Astrocyte (in vitro differentiated cells and primary cell): ENCODE results near the gene LTB4R. TPM values are rescaled to one million over a fixed set of nuclear protein-coding genes. Genes with fewer than 3 reads are reported as not detected.

Experiments
- DNase-seq: peaks from one replicate; pipeline ENCODE4 v3.0.0-alpha.2; 2010; ENCODE audit warnings: low read depth
- FAIRE-seq: peaks from 2 replicates; lab custom pipeline; 2011; peaks lifted over from hg19 to GRCh38; lab: Jason Lieb, UNC
- H2AFZ ChIP-seq: 2 replicates; pipeline ENCODE4 v1.6.0; 2012; ENCODE audit warnings: low read depth, low read length, inconsistent platforms
- H3K27ac ChIP-seq: 2 replicates; pipeline ENCODE4 v1.5.1; 2011; ENCODE audit warnings: low read depth, low read length, inconsistent platforms
- H3K27me3 ChIP-seq: 2 replicates; pipeline ENCODE4 v1.6.0; 2011; ENCODE audit warnings: low read length, inconsistent platforms; ENCODE audit not compliant: insufficient read depth
- H3K36me3 ChIP-seq: 2 replicates; pipeline ENCODE4 v1.5.1; 2011; ENCODE audit warnings: low read length, inconsistent platforms; ENCODE audit not compliant: insufficient read depth
- H3K4me1 ChIP-seq: 2 replicates; pipeline ENCODE4 v1.5.1; 2011; ENCODE audit warnings: low read length, inconsistent platforms; ENCODE audit not compliant: insufficient read depth
- H3K4me2 ChIP-seq: 2 replicates; pipeline ENCODE4 v1.6.0; 2012; ENCODE audit warnings: low read length, inconsistent platforms
- H3K4me3 ChIP-seq: 2 replicates; pipeline ENCODE4 v1.5.1; 2011; ENCODE audit warnings: low read depth, mild to moderate bottlenecking, low read length, inconsistent platforms; ENCODE audit not compliant: insufficient read depth
- H3K79me2 ChIP-seq: 2 replicates; pipeline ENCODE4 v1.6.0; 2012; ENCODE audit warnings: mild to moderate bottlenecking, low read length, inconsistent platforms; ENCODE audit not compliant: insufficient read depth
- H3K9ac ChIP-seq: 2 replicates; pipeline ENCODE4 v1.6.0; 2012; ENCODE audit warnings: mild to moderate bottlenecking, low read length, inconsistent platforms
- H3K9me3 ChIP-seq: 2 replicates; pipeline ENCODE4 v1.5.1; 2012; ENCODE audit warnings: low read depth, mild to moderate bottlenecking, low read length, inconsistent platforms; ENCODE audit not compliant: insufficient read depth
- H4K20me1 ChIP-seq: 2 replicates; pipeline ENCODE4 v1.6.0; 2012; ENCODE audit warnings: low read length, inconsistent platforms; ENCODE audit not compliant: insufficient read depth
- H3K27ac Mint-ChIP-seq: one replicate; pipeline ENCODE4 v1.8.0; 2021; ENCODE audit warnings: mild to moderate bottlenecking, mixed read lengths; ENCODE audit not compliant: unreplicated experiment
- H3K27me3 Mint-ChIP-seq: one replicate; pipeline ENCODE4 v1.8.0; 2021; ENCODE audit warnings: low read depth, mixed read lengths; ENCODE audit not compliant: unreplicated experiment
- H3K36me3 Mint-ChIP-seq: one replicate; pipeline ENCODE4 v1.8.0; 2021; ENCODE audit warnings: low read depth, mixed read lengths; ENCODE audit not compliant: unreplicated experiment
- H3K4me1 Mint-ChIP-seq: one replicate; pipeline ENCODE4 v1.8.0; 2021; ENCODE audit warnings: low read depth, mixed read lengths; ENCODE audit not compliant: unreplicated experiment
- H3K4me3 Mint-ChIP-seq: one replicate; pipeline ENCODE4 v1.8.0; 2021; ENCODE audit warnings: mild to moderate bottlenecking, moderate library complexity, mixed read lengths; ENCODE audit not compliant: unreplicated experiment
- H3K9me3 Mint-ChIP-seq: one replicate; pipeline ENCODE4 v1.8.0; 2021; ENCODE audit warnings: mild to moderate bottlenecking, mixed read lengths; ENCODE audit not compliant: unreplicated experiment
- CTCF ChIP-seq: IDR thresholded peaks from 2 replicates; pipeline ENCODE4 v1.5.1; 2011; ENCODE audit warnings: low read depth, mild to moderate bottlenecking, inconsistent platforms, low read length, moderate library complexity; ENCODE audit not compliant: insufficient read depth
- EZH2 ChIP-seq: IDR thresholded peaks from 2 replicates; pipeline ENCODE4 v1.6.1; 2012; ENCODE audit warnings: mild to moderate bottlenecking, low read length, inconsistent platforms; ENCODE audit not compliant: insufficient read depth
- total RNA-seq: library from RNA; stranded (reverse); gene quantifications from 2 replicates; pipeline ENCODE4 v1.2.1, GENCODE V29; 2021

Gene LTB4R
- total RNA-seq, 1 donor from 2014 or later = 5.5 TPM

GRCh38 chr14:24291446-24292117 lies 19.7 kb upstream of the LTB4R start:
- Mint-ChIP-seq H3K36me3 (peaks cover 4% of the 10 kb centered on the region), H3K27ac (no peak overlapping the region), H3K4me3 (no peak overlapping the region), H3K27me3 (no peaks in the 10 kb centered on the region), H3K9me3 (no peaks in the 10 kb centered on the region), H3K4me1 (peaks cover 5% of the 10 kb centered on the region)
- DNase-seq (no peak), FAIRE-seq (no peak)
- Histone ChIP-seq H3K36me3 (peaks cover 14% of the 10 kb centered on the region), H3K4me3 (no peak overlapping the region), H3K27me3 (no peaks in the 10 kb centered on the region), H4K20me1 (no peaks in the 10 kb centered on the region), H3K79me2 (no peaks in the 10 kb centered on the region), H3K9ac (no peak overlapping the region), H3K9me3 (no peaks in the 10 kb centered on the region), H3K4me2 (no peak overlapping the region), H2AFZ (no peak overlapping the region), H3K27ac (no peak overlapping the region), H3K4me1 (peaks cover 3% of the 10 kb centered on the region)
- TF ChIP-seq CTCF = no peak
- TF ChIP-seq EZH2 = no peak

DNA sequence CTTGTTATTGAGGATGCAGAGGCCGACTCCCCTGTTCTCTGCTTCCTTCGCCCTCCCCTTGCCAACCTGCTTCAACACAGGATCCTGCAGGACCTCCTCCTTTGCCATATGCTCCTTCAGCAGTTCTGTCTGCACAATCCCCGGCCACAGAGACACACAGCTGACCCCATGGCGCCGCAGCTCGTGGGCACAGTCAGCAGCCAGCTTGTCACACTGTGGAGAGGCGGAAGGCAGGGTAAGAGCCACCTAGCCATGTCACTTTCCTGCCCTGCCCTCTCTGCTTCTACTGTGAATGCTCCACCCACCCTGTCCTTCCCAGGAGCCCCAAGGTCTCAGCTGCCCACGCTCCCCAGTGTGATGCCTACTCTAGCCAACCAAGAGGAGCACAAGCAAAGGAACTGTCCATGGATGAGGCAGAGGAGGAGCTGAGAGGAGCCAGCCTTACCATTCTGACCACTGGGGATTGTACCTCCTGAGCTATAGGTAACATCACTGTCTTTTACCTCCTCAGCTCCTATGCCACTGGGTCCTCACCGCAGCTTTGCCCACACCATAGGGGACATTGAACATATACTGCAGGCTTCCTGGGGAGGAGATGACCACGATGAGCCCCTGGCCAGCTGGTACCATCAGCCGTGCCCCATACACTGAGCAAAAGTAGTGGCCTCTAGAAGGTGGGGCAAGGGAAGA lies 19.0 kb upstream of the LTB4R start:
- H3K4me3 Mint-ChIP-seq = no peak overlapping the region
- no peak for FAIRE-seq
- H2AFZ ChIP-seq = no peak overlapping the region
- H4K20me1 ChIP-seq = no peaks in the 10 kb centered on the region
- no peaks in the 10 kb centered on the region for H3K9me3 Mint-ChIP-seq
- TF ChIP-seq CTCF (no peak), EZH2 (no peak)
- H3K27ac ChIP-seq = no peak overlapping the region
- H3K27ac Mint-ChIP-seq = no peak overlapping the region
- H3K4me2 ChIP-seq = no peak overlapping the region
- H3K9ac ChIP-seq = no peak overlapping the region
- H3K79me2 ChIP-seq = no peaks in the 10 kb centered on the region
- H3K4me1 ChIP-seq = peaks cover 5% of the 10 kb centered on the region
- peaks cover 14% of the 10 kb centered on the region for H3K36me3 ChIP-seq
- H3K36me3 Mint-ChIP-seq = peaks cover 6% of the 10 kb centered on the region
- peaks cover 11% of the 10 kb centered on the region for H3K4me1 Mint-ChIP-seq
- no peak overlapping the region for H3K4me3 ChIP-seq
- H3K9me3 ChIP-seq = no peaks in the 10 kb centered on the region
- no peaks in the 10 kb centered on the region for H3K27me3 Mint-ChIP-seq
- DNase-seq = no peak
- H3K27me3 ChIP-seq = no peaks in the 10 kb centered on the region

GRCh38 chr14:24293525-24293924 lies 17.8 kb upstream of the LTB4R start:
- no peak overlapping the region for H3K27ac Mint-ChIP-seq
- H3K9me3 Mint-ChIP-seq = no peaks in the 10 kb centered on the region
- Histone ChIP-seq H3K9ac (no peak overlapping the region), H3K4me1 (peaks cover 5% of the 10 kb centered on the region), H2AFZ (no peak overlapping the region), H3K4me3 (no peak overlapping the region), H3K36me3 (peaks cover 14% of the 10 kb centered on the region), H4K20me1 (no peaks in the 10 kb centered on the region), H3K27me3 (no peaks in the 10 kb centered on the region), H3K27ac (no peak overlapping the region), H3K79me2 (no peaks in the 10 kb centered on the region), H3K4me2 (no peak overlapping the region), H3K9me3 (no peaks in the 10 kb centered on the region)
- H3K27me3 Mint-ChIP-seq = no peaks in the 10 kb centered on the region
- DNase-seq = no peak
- no peak for TF ChIP-seq CTCF
- H3K4me3 Mint-ChIP-seq = no peak overlapping the region
- peaks cover 18% of the 10 kb centered on the region for H3K4me1 Mint-ChIP-seq
- no peak for FAIRE-seq
- peaks cover 6% of the 10 kb centered on the region for H3K36me3 Mint-ChIP-seq
